Upper lobe of left lung (tissue), 6 donors: Measurements from ENCODE around the gene EIF3B. TPM values are rescaled to one million over a fixed set of nuclear protein-coding genes. Genes with fewer than 3 reads are reported as not detected.

Source experiments
- ATAC-seq, 2 donors: fragments of 200-7000 bp; cut with Tn5 transposase; one replicate each; pipeline ENCODE4 v1.9.1; 2022; ENCODE audit warnings: mild to moderate bottlenecking in 2 of 2, moderate library complexity in 2 of 2; ENCODE audit not compliant: low FRiP score in 2 of 2
- DNase-seq, 2 donors: peaks; one replicate each; pipeline ENCODE4 v3.0.0-alpha.2; 2019 to 2020
- H3K27ac ChIP-seq, 4 donors: fragments of 200-600 bp; sonication (generic); one replicate each; pipeline ENCODE4 v1.5.1; 2016 to 2019
- H3K27me3 ChIP-seq, 4 donors: fragments of 200-600 bp; sonication (generic); one replicate each; pipeline ENCODE4 v1.5.1; 2017 to 2019
- H3K36me3 ChIP-seq, 4 donors: fragments of 200-600 bp; sonication (generic); one replicate each; pipeline ENCODE4 v1.5.1; 2016 to 2019
- H3K4me1 ChIP-seq, 4 donors: fragments of 200-600 bp; sonication (generic); one replicate each; pipeline ENCODE4 v1.5.1; 2018 to 2019
- H3K4me3 ChIP-seq, 4 donors: fragments of 200-600 bp; sonication (generic); one replicate each; pipeline ENCODE4 v1.5.1; 2017 to 2019; ENCODE audit warnings: mild to moderate bottlenecking in 2 of 4, moderate library complexity in 1 of 4
- H3K9me3 ChIP-seq, 4 donors: fragments of 200-600 bp; sonication (generic); one replicate each; pipeline ENCODE4 v1.5.1; 2018 to 2019
- CTCF ChIP-seq, 6 experiments: fragments of 450-650 bp in 4 of 6; fragments of 200-600 bp in 2 of 6; sonication (generic) in 2 of 6; IDR thresholded peaks; one replicate each; pipeline ENCODE4 v1.5.1; 2016 to 2019; ENCODE audit warnings: antibody characterized with exemption in 6 of 6
- EP300 ChIP-seq, 4 donors: sonication (generic); formaldehyde crosslinking; IDR thresholded peaks; one replicate each; pipeline ENCODE4 v1.5.1; 2017; ENCODE audit warnings: antibody characterized with exemption in 4 of 4, control low read depth in 2 of 4
- POLR2A ChIP-seq, 4 donors: fragments of 450-650 bp; IDR thresholded peaks; one replicate each; pipeline ENCODE4 v1.5.1; 2016 to 2017; ENCODE audit warnings: antibody characterized with exemption in 4 of 4, mild to moderate bottlenecking in 2 of 4
- POLR2AphosphoS5 ChIP-seq, 2 donors: sonication (generic); formaldehyde crosslinking; IDR thresholded peaks; one replicate each; pipeline ENCODE4 v1.5.1; 2017; ENCODE audit warnings: antibody characterized with exemption in 2 of 2
- WGBS, 2 donors: methylation state at CpG; one replicate each; pipeline ENCODE4 v1.1.5; 2017 to 2018; 5-methylcytosine and 5-hydroxymethylcytosine counted together
- total RNA-seq, 6 donors: library from RNA; depleted of rRNA in 4 of 6; stranded (reverse); fragments of >200 nt in 4 of 6; gene quantifications; one replicate each; pipeline versions ENCODE4 v1.1.0 to v1.2.1, GENCODE V29; 2016 to 2021
- donor health status: DM: no; HTN: no; CAD: no; lungs with moderate emphysema.
- donor health status: DM: no; HTN: yes; CAD: no; lungs with severe emphysema.

The EIF3B gene
- total RNA-seq, 6 donors from 2014 or later, result 110 to 129 (median 117) TPM

- ATAC-seq (no peak), DNase-seq (no peak)
- H3K36me3 ChIP-seq, result no peaks in the 10 kb centered on the region
- H3K27ac ChIP-seq, result no peak overlapping the region
- 45 to 61% methylated on average over 12 of the region's 12 CpGs for WGBS, 2 donors
- H3K4me3 ChIP-seq, result no peak overlapping the region
- H3K9me3 ChIP-seq, result no peaks in the 10 kb centered on the region
- no peaks in the 10 kb centered on the region for H3K27me3 ChIP-seq
- TF ChIP-seq POLR2AphosphoS5 (IDR thresholded peaks at IDR 0.05) (no peak), CTCF (IDR thresholded peaks at IDR 0.05) (no peak), POLR2A (IDR thresholded peaks at IDR 0.05) (no peak)
- H3K4me1 ChIP-seq, result peaks cover 11 to 13% (median 13%) of the 10 kb centered on the region in 4 donors
These were observed 39.1 kb downstream of the EIF3B start for GRCh38 chr7:2393706-2394105.

- H3K27ac ChIP-seq, result no peak overlapping the region
- no peak overlapping the region for H3K4me3 ChIP-seq
- peaks cover 14 to 18% (median 17%) of the 10 kb centered on the region in 4 donors for H3K4me1 ChIP-seq
- ATAC-seq (no peak), DNase-seq (no peak)
- TF ChIP-seq EP300 (IDR thresholded peaks at IDR 0.05), result no peak
- TF ChIP-seq POLR2AphosphoS5 (IDR thresholded peaks at IDR 0.05), result no peak
- TF ChIP-seq CTCF (IDR thresholded peaks at IDR 0.05), result no peak
- no peak for TF ChIP-seq POLR2A (IDR thresholded peaks at IDR 0.05)
- WGBS, 2 donors, result 91 to 92% methylated on average over 20 to 21 of the region's 21 CpGs
- no peaks in the 10 kb centered on the region for H3K27me3 ChIP-seq
- no peaks in the 10 kb centered on the region for H3K9me3 ChIP-seq
- no peaks in the 10 kb centered on the region for H3K36me3 ChIP-seq
These were observed 40.0 kb downstream of the EIF3B start for GRCh38 chr7:2394566-2395082.

GRCh38 chr7:2398506-2398905, 43.9 kb downstream of the EIF3B start:
- no peaks in the 10 kb centered on the region for H3K36me3 ChIP-seq
- WGBS, 2 donors, result 87 to 95% methylated on average over 4 of the region's 4 CpGs
- ATAC-seq, result no peak

GRCh38 chr7:2399848-2400587, 45.4 kb downstream of the EIF3B start:
- Histone ChIP-seq H3K36me3 (no peaks in the 10 kb centered on the region), H3K4me3 (peak overlapping the region in 1 of 4 donors; percentile 0), H3K27me3 (no peaks in the 10 kb centered on the region), H3K9me3 (no peaks in the 10 kb centered on the region), H3K27ac (peak overlapping the region; percentile 58 to 87 (median 76)), H3K4me1 (peaks cover 26 to 44% (median 32%) of the 10 kb centered on the region in 4 donors)
- ATAC-seq, result peak in 1 of 2 donors; percentile 20
- 12 to 17% methylated on average over 6 of the region's 6 CpGs for WGBS, 2 donors
- TF ChIP-seq CTCF (IDR thresholded peaks at IDR 0.05) (no peak), POLR2A (IDR thresholded peaks at IDR 0.05) (no peak), EP300 (IDR thresholded peaks at IDR 0.05) (no peak), POLR2AphosphoS5 (IDR thresholded peaks at IDR 0.05) (peak in 1 of 2 donors; percentile 60)
- DNase-seq, result peak in 1 of 2 donors; percentile 82

More at GRCh38 chr7:2398506-2398905, 43.9 kb downstream of the EIF3B start:
- no peaks in the 10 kb centered on the region for H3K27me3 ChIP-seq
- DNase-seq, result no peak
- no peak overlapping the region for H3K27ac ChIP-seq
- peaks cover 21 to 34% (median 27%) of the 10 kb centered on the region in 4 donors for H3K4me1 ChIP-seq
- TF ChIP-seq POLR2AphosphoS5 (IDR thresholded peaks at IDR 0.05) (no peak), EP300 (IDR thresholded peaks at IDR 0.05) (no peak), CTCF (IDR thresholded peaks at IDR 0.05) (no peak), POLR2A (IDR thresholded peaks at IDR 0.05) (no peak)
- H3K9me3 ChIP-seq, result no peaks in the 10 kb centered on the region
- no peak overlapping the region for H3K4me3 ChIP-seq
